K562 (cell line): ENCODE results near the gene PHF21B. TPM values are rescaled to one million over a fixed set of nuclear protein-coding genes. Genes with fewer than 3 reads are reported as not detected.

ENCODE experiments used
- CBX1 ChIP-seq: sonication (generic); IDR thresholded peaks from 2 replicates; pipeline ENCODE4 v1.6.1; 2016; ENCODE audit warnings: antibody characterized with exemption, low read depth, mild to moderate bottlenecking
- CTBP1 ChIP-seq: fragments of 450-650 bp; IDR thresholded peaks from 2 replicates; pipeline ENCODE4 v1.6.1; 2016; ENCODE audit warnings: borderline replicate concordance
- ESRRB ChIP-seq: fragments of 250-450 bp; sonication (Bioruptor Pico); IDR thresholded peaks from 2 replicates; pipeline ENCODE4 v1.5.0; 2020; ENCODE audit warnings: mild to moderate bottlenecking, moderate library complexity, borderline replicate concordance
- ETV5 ChIP-seq: sonication (generic); formaldehyde crosslinking; IDR thresholded peaks from 2 replicates; pipeline ENCODE4 v1.4.0; 2020; ENCODE audit warnings: low read depth, mild to moderate bottlenecking, missing genetic modification reagents
- FOXA3 ChIP-seq, 2 experiments: fragments of 450-650 bp in 1 of 2; sonication (generic) in 1 of 2; formaldehyde crosslinking; IDR thresholded peaks in 1 of 2; conservative IDR thresholded peaks in 1 of 2; 2 replicates each; pipeline versions ENCODE4 v1.4.0 to v1.8.0; 2020 to 2022; ENCODE audit warnings: mild to moderate bottlenecking in 2 of 2, missing genetic modification reagents in 1 of 2
- FOXJ3 ChIP-seq: sonication (generic); formaldehyde crosslinking; IDR thresholded peaks from 2 replicates; pipeline ENCODE4 v1.4.0; 2020; ENCODE audit warnings: mild to moderate bottlenecking, missing genetic modification reagents
- FUS ChIP-seq: fragments of 200-400 bp; formaldehyde crosslinking; optimal IDR thresholded peaks from 2 replicates; pipeline ENCODE3; 2017; ENCODE audit warnings: low read depth, low read length
- HCFC1 ChIP-seq: IDR thresholded peaks from 2 replicates; pipeline ENCODE4 v1.6.1; 2012; ENCODE audit warnings: low read depth, low read length, improper control_type of control experiment
- HIVEP1 ChIP-seq: fragments of 250-450 bp; sonication (Bioruptor Pico); IDR thresholded peaks from 2 replicates; pipeline ENCODE4 v1.4.0; 2020; ENCODE audit warnings: mild to moderate bottlenecking
- NR2C1 ChIP-seq, 2 experiments: fragments of 450-650 bp; IDR thresholded peaks; 2 replicates each; pipeline ENCODE4 v1.6.1; 2017; ENCODE audit warnings: mild to moderate bottlenecking in 2 of 2, antibody characterized with exemption in 1 of 2, inconsistent platforms in 1 of 2, missing compliant biosample characterization in 1 of 2, missing genetic modification characterization in 1 of 2
- PCBP1 ChIP-seq: fragments of 200-400 bp; formaldehyde crosslinking; IDR thresholded peaks from 2 replicates; pipeline ENCODE4 v1.6.1; 2018; ENCODE audit warnings: mild to moderate bottlenecking, low read depth, low read length; ENCODE audit not compliant: poor library complexity, severe bottlenecking
- POLR2AphosphoS5 ChIP-seq: IDR thresholded peaks from 2 replicates; pipeline ENCODE4 v1.6.1; 2011; ENCODE audit warnings: mild to moderate bottlenecking, low read depth, low read length, moderate library complexity; ENCODE audit not compliant: control insufficient read depth, insufficient read depth
- RBBP5 ChIP-seq: fragments of 200-600 bp; sonication (generic); IDR thresholded peaks from 2 replicates; pipeline ENCODE4 v1.6.1; 2012; ENCODE audit warnings: borderline replicate concordance, mild to moderate bottlenecking, low read length, control low read depth, inconsistent platforms; ENCODE audit not compliant: insufficient read depth, poor library complexity, severe bottlenecking
- SMARCE1 ChIP-seq: fragments of 450-650 bp; IDR thresholded peaks from 2 replicates; pipeline ENCODE4 v1.7.1; 2016; ENCODE audit warnings: mild to moderate bottlenecking
- SP1 ChIP-seq: sonication (generic); formaldehyde crosslinking; IDR thresholded peaks from 2 replicates; pipeline ENCODE4 v1.8.1; 2022; ENCODE audit warnings: mild to moderate bottlenecking, missing genetic modification reagents
- STAT5A ChIP-seq: IDR thresholded peaks from 2 replicates; pipeline ENCODE4 v1.6.1; 2012; ENCODE audit warnings: low read length, inconsistent platforms, borderline replicate concordance
- TCF3 ChIP-seq: sonication (generic); formaldehyde crosslinking; IDR thresholded peaks from 2 replicates; pipeline ENCODE4 v1.4.0; 2020; ENCODE audit warnings: mild to moderate bottlenecking, missing genetic modification reagents
- TRIM28 ChIP-seq: fragments of 450-650 bp; IDR thresholded peaks from 2 replicates; pipeline ENCODE4 v1.6.1; 2017
- ZNF232 ChIP-seq: sonication (generic); formaldehyde crosslinking; IDR thresholded peaks from 2 replicates; pipeline ENCODE4 v1.8.0; 2022; ENCODE audit warnings: mild to moderate bottlenecking, missing genetic modification reagents
- ZNF324 ChIP-seq: fragments of 250-450 bp; sonication (Bioruptor Pico); IDR thresholded peaks from 2 replicates; pipeline ENCODE4 v1.4.0; 2020; ENCODE audit warnings: mild to moderate bottlenecking
- polyA plus RNA-seq, 8 experiments: library from polyadenylated mRNA; depleted of rRNA in 4 of 8; stranded (reverse) in 5 of 8; unstranded in 3 of 8; fragments of >200 nt; fragmentation: Nextera tagmentation in 2 of 8; fragmentation: Illumina TruSeq in 1 of 8; extraction: Ambion mirVana in 2 of 8; extraction: Trizol in 1 of 8; gene quantifications; 2 replicates each; pipeline versions ENCODE4 v1.2.1 to v1.2.3, GENCODE V29; 2011 to 2014; ENCODE audit warnings: inconsistent platforms in 1 of 8, missing spikeins in 1 of 8
- total RNA-seq, 7 experiments: library from RNA; depleted of rRNA in 6 of 7; stranded (reverse); fragments of >200 nt in 6 of 7; fragmentation: Illumina TruSeq in 2 of 7; extraction: Trizol in 2 of 7; gene quantifications; 2 replicates each; pipeline versions ENCODE4 v1.2.1 to v1.2.3, GENCODE V29; 2011 to 2021; ENCODE audit warnings: low replicate concordance in 1 of 7
- TF ChIP-seq, protein P1 (sequence below): IDR thresholded peaks from 2 replicates; pipeline ENCODE4 v1.6.1; 2011; ENCODE audit warnings: borderline replicate concordance, low read depth, mild to moderate bottlenecking, moderate library complexity, low read length; ENCODE audit not compliant: insufficient read depth, poor library complexity, severe bottlenecking
- TF ChIP-seq, protein P2 (sequence below): fragments of 450-650 bp; formaldehyde crosslinking; IDR thresholded peaks from 2 replicates; pipeline ENCODE4 v1.4.0; 2020; ENCODE audit warnings: mild to moderate bottlenecking, moderate library complexity
- TF ChIP-seq, protein P3 (sequence below): fragments of 450-650 bp; IDR thresholded peaks from 2 replicates; pipeline ENCODE4 v1.6.1; 2018; ENCODE audit warnings: mild to moderate bottlenecking, low read depth; ENCODE audit not compliant: partially characterized antibody

The PHF21B gene
- total and polyA plus RNA-seq, 9 of the 15 experiments (the other 6 are each of a cell fraction or from before 2014, with no cell fraction given): 0.04 TPM; not detected in 8

DNA sequence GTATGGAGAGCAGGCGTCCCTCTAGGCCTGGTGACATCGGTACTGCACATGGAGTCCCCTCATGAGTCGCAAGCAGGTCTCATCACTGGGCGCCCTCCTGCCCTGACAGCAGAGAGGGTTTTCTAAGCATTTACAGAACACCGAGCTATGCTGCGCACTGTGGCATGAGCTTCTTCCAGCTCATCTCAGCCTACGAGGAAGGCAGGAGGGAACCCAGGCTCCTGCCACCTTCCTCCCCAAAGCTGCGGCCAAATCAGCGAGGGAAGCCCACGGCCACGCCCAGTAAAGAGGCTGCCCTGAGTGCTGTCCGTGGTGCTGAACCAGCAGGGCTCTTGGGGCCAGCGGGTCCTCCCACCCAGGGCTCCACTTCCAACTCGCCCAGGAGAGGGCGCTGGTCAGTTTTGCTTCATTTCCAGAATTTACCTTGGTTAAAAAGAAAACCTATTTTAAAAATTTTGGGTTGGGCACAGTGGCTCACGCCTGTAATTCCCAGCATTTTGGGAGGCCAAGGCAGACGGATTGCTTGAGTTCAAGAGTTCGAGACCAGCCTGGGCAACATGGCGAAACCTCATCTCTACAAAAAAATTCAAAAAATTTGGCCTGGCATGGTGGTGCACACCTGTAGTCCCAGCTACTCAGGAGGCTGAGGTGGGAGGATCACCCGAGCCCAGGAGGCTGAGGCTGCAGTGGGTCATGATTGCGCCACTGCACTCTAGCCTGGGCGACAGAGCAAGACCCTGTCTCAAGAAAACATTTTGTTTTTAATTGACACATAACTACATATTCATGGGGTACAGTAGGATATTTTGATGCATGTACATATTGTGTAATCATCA lies 34.2 kb downstream of the PHF21B start (continued):
- TF ChIP-seq NR2C1 (IDR thresholded peaks at IDR 0.05) (no peak), NR2C1 (tag; IDR thresholded peaks at IDR 0.05) (no peak), ETV5 (CRISPR knock-in tag) (no peak), ZNF232 (CRISPR knock-in tag) (0 out of 2 replicates have a peak, but pooled peaks have one; percentile 65), SP1 (peak; percentile 74), PCBP1 (no peak), POLR2AphosphoS5 (no peak), STAT5A (no peak), RBBP5 (no peak), CBX1 (no peak), HIVEP1 (CRISPR knock-in tag) (no peak), TRIM28 (no peak), HCFC1 (0 out of 2 replicates have a peak, but pooled peaks have one; percentile 21), CTBP1 (peak; percentile 20; the same call in 1 of the 2 replicates), ZNF324 (CRISPR knock-in tag) (no peak), FOXJ3 (CRISPR knock-in tag) (no peak), FUS (no peak), ESRRB (no peak), FOXA3 (CRISPR knock-in tag; conservative IDR thresholded peaks at IDR 0.05 in 1 of 2, IDR thresholded peaks at IDR 0.05 in 1 of 2) (no peak), SMARCE1 (no peak), TCF3 (no peak)
- TF ChIP-seq, protein P1, sequence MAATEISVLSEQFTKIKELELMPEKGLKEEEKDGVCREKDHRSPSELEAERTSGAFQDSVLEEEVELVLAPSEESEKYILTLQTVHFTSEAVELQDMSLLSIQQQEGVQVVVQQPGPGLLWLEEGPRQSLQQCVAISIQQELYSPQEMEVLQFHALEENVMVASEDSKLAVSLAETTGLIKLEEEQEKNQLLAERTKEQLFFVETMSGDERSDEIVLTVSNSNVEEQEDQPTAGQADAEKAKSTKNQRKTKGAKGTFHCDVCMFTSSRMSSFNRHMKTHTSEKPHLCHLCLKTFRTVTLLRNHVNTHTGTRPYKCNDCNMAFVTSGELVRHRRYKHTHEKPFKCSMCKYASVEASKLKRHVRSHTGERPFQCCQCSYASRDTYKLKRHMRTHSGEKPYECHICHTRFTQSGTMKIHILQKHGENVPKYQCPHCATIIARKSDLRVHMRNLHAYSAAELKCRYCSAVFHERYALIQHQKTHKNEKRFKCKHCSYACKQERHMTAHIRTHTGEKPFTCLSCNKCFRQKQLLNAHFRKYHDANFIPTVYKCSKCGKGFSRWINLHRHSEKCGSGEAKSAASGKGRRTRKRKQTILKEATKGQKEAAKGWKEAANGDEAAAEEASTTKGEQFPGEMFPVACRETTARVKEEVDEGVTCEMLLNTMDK: no peak
- TF ChIP-seq, protein P2, sequence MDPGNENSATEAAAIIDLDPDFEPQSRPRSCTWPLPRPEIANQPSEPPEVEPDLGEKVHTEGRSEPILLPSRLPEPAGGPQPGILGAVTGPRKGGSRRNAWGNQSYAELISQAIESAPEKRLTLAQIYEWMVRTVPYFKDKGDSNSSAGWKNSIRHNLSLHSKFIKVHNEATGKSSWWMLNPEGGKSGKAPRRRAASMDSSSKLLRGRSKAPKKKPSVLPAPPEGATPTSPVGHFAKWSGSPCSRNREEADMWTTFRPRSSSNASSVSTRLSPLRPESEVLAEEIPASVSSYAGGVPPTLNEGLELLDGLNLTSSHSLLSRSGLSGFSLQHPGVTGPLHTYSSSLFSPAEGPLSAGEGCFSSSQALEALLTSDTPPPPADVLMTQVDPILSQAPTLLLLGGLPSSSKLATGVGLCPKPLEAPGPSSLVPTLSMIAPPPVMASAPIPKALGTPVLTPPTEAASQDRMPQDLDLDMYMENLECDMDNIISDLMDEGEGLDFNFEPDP (CRISPR knock-in tag): no peak
- TF ChIP-seq, protein P3, sequence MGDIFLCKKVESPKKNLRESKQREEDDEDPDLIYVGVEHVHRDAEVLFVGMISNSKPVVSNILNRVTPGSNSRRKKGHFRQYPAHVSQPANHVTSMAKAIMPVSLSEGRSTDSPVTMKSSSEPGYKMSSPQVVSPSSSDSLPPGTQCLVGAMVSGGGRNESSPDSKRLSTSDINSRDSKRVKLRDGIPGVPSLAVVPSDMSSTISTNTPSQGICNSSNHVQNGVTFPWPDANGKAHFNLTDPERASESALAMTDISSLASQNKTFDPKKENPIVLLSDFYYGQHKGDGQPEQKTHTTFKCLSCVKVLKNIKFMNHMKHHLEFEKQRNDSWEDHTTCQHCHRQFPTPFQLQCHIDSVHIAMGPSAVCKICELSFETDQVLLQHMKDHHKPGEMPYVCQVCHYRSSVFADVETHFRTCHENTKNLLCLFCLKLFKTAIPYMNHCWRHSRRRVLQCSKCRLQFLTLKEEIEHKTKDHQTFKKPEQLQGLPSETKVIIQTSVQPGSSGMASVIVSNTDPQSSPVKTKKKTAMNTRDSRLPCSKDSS: no peak
